GM10248 (cell line): ENCODE results near the gene KRT15.

Experiments
- CTCF ChIA-PET: fragments of 300-600 bp; sonication (Branson Sonifier 250); formaldehyde crosslinking; extraction: SDS; loops from one replicate; lab custom pipeline; 2021; ENCODE audit warnings: antibody characterized with exemption; lab: Yijun Ruan, JAX
- POLR2A ChIA-PET: fragments of 350-650 bp; sonication (Branson Sonifier 250); formaldehyde crosslinking; extraction: SDS; loops from one replicate; lab custom pipeline; 2020; ENCODE audit warnings: antibody characterized with exemption; lab: Yijun Ruan, JAX
- DNase-seq: peaks from one replicate; pipeline ENCODE4 v3.0.0; 2012; ENCODE audit errors: extremely low spot score
- CTCF ChIP-seq: IDR thresholded peaks from 2 replicates; pipeline ENCODE4 v1.5.1; 2012; ENCODE audit warnings: mild to moderate bottlenecking, low read depth; ENCODE audit errors: extremely low read depth, missing control alignments, control extremely low read depth

The KRT15 gene

GRCh38 chr17:41511116-41511515, 7.6 kb downstream of the KRT15 start:
- TF ChIP-seq CTCF, result no peak
- ChIA-PET CTCF (no interaction called here), POLR2A (no interaction called here)
- no peak for DNase-seq

GRCh38 chr17:41510251-41511065, 8.2 kb downstream of the KRT15 start:
- no peak for TF ChIP-seq CTCF
- no peak for DNase-seq
- POLR2A ChIA-PET, result no interaction called here
- CTCF ChIA-PET, result no interaction called here

- no peak for DNase-seq
- ChIA-PET POLR2A (no interaction called here), CTCF (interaction anchor here (0.9 to 1.1 kb wide), 2 partner anchors 41 to 42 kb away, joined by 3 to 4 read pairs; no protein-coding TSS in a partner anchor)
- no peak for TF ChIP-seq CTCF
Observed at GRCh38 chr17:41507315-41507880, 11.3 kb downstream of the KRT15 start.

- DNase-seq, result no peak
- TF ChIP-seq CTCF, result no peak
- POLR2A ChIA-PET, result no interaction called here
- CTCF ChIA-PET, result interaction anchor here (0.9 to 1.1 kb wide), 2 partner anchors 44 to 161 kb away, joined by 3 to 4 read pairs; no protein-coding TSS in a partner anchor
Observed at GRCh38 chr17:41505809-41506767, 12.6 kb downstream of the KRT15 start.

GRCh38 chr17:41505007-41505808, 13.5 kb downstream of the KRT15 start, which contains the start of gene KRT13:
Gene KRT13 (minus strand): TSS chr17:41505612. CDS start chr17:41505550, 62 bp downstream.
- POLR2A ChIA-PET, result no interaction called here

More at GRCh38 chr17:41505007-41505808, 13.5 kb downstream of the KRT15 start, which contains the start of gene KRT13:
- DNase-seq, result no peak
- CTCF ChIA-PET, result interaction anchor here (0.9 kb wide), 1 partner anchor 162 kb away, joined by 3 read pairs; no protein-coding TSS in a partner anchor
- TF ChIP-seq CTCF, result no peak
